ENCODE measurements around the gene DDR1.

Gene DDR1

DNA sequence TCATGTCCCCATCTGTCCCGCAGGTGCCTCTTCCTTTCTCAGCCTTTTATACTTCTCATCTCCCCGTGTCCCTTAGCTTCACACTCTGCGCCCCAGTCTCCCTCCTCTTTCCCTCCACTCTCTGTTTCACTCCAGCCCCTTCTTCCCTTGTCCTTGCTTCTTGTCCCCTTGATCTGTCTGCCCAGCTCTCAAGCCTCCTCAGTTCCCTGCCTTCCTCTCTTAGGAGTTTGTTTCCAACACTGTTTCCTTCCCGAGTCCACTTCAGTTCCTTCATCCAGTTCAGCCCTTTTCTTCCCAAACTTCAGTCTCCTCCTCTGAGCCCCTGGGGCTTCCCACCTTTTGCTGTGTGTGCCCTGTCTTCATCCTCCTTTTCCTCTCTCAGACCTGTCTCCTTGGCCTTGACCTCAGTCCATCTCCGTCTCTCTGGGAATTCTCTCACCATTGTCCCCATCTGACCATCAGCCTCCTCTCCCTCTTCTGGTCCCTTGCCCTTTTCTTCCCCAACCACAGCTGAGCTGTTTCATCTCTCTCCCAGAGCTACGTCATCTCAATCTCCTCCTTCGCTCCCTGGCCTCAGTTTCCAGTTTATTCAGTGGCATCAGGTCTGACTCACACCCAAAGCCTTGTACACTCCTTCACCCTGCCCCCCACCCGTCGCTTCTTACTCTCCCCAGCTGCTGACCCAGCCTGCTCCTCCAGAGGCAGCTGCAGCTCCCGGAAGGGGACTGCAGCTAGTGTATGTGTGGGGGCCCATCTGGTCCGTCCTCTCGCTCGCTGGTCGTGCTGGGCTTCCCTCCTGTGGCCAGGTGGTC lies 2.7 kb upstream of the DDR1 start:
- no peak for DNase-seq (ENCODE audit: low read depth in 2 of 2)

DNA sequence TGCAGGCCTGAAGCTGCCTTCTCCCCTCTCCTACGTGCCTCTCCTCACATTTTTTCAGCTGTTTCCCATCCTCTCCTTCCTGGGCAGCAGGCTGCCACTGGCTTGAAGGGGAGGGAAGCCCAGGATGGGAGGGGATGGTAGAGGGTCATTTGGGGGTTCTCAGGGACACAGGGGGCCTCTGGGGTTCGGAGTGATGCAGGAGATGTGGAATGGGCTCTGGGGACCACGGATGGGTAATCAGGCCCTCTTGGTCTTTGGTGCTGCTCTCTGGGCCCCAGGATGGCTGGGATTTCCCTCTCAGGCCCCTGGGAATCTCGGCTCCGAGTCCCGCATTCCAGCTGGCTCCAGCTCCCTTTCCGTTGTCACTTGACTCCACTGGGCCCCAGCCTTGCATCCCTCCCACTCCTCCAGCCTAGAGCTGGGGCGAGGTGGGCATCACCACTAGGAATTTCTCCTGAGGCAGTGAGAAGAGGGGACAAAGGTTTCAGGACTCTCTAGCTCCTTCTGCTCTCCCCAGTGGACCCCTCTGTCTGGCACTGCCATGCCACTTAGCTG lies 2.0 kb upstream of the DDR1 start:
- no peak for DNase-seq (ENCODE audit: low read depth in 2 of 2)

DNA sequence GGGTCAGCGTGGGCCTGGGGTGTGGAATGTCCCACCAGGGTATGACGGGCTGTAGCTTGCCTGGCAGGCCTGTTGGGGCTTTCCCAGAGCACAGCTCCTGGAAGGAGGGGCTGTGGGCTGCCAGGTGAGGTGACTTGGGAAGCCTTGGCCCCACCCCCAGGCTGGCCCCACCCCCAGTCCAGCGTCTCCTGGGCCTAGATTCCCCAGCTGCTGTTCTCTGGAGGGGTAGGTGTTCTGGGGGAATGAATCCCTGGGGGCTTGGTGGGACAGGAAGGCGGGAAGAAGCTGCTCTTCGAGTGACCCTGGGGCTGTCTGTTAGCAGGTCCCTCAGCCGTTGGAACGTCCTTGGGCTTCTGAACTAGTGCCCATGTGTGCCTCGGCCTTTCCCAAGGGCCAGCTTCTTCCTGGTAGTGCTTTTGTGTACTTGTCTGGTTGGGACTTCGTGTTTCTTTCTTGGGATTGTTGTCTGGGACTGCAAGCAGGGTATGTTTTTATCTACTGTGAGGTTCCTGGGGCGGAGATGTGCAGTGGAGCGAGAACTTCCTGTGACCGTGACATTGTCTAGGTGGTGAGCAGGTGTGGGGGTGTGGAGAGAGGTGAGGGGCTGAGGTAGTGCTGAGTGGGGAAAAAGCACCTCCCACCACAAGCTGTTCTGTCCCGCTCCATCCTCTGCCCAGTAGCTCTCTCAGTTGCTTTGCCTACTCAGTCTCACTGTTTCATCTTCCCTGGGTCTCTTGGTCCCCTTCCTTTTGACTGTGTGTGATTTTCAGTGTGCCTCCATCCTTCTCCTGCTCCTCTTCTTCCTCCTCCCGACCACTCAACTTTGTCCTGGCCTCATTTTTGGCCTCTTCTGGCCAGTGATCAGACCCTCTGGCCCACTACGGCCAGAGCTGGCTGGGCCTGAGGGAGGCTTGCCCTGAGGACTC lies 1.3 kb upstream of the DDR1 start:
- no peak for DNase-seq (ENCODE audit: low read depth in 2 of 2)

DNA sequence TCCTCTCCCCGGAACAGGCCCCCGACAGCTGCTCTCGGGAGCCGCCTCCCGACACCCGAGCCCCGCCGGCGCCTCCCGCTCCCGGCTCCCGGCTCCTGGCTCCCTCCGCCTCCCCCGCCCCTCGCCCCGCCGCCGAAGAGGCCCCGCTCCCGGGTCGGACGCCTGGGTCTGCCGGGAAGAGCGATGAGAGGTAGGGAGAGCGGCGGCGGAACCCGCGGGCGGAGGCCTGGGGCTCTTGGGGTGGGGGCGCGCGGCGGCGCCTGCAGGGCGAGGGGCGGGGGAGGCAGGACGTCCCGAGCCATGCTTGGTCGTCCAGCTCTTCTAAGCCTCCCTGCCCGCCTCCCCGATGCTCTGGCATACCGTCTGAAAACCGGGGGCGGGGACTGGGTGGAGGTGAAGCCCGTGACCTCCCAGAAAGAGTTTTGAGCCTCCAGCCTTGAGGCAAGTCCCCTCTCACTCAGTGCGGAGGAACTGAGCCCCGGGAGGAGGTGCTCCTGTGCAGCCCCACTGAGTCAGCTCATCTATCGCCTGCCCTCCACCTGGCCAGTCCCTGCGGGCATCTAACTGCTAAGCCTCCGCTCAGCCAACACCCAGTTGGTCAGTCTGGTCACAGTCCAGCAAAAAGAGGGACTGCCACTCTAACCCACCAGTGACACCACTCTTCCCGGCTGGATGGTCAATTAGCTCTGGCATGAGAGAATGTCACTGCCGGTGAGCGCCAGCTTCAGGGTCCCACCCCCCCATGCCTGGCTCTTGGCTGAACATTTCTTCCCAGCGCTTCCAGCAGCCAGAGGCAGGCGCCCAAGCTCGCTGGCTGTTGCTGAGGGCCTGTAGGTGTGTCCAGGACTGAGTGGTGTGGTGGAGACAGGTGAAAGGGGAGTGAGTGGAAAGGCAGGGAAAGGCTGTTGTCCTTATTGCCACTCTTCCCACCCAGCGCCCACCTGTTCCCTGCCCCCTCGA lies 482 bp downstream of the DDR1 start:
- no peak for DNase-seq (ENCODE audit: low read depth in 2 of 2)

DNA sequence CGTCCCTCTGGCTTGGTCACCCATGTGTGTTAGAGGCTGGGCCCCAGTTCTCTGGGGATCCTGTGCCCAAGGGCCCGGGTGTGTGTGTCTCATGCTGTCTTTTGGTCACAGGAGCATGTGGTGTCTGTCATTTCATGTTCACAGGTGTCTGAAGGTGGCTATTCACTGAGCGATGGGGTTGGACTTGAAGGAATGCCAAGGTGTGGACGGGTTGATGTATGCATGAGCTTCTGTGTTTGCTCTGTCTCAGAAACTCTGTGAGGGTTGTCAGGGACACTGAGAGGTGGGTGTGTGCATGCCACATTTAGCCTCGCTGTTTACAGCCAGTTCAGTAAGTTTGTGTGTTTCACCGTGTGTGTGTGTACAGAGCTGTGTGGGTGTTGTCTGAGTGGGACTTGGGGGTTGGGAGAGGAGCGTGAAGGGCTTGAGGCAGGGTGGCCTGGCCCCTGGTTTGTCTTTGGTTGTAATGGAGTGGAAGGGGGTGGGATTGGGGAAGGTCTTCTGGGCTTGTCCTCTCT lies 1.2 kb downstream of the DDR1 start:
- DNase-seq (ENCODE audit: low read depth in 2 of 2): no peak

DNA sequence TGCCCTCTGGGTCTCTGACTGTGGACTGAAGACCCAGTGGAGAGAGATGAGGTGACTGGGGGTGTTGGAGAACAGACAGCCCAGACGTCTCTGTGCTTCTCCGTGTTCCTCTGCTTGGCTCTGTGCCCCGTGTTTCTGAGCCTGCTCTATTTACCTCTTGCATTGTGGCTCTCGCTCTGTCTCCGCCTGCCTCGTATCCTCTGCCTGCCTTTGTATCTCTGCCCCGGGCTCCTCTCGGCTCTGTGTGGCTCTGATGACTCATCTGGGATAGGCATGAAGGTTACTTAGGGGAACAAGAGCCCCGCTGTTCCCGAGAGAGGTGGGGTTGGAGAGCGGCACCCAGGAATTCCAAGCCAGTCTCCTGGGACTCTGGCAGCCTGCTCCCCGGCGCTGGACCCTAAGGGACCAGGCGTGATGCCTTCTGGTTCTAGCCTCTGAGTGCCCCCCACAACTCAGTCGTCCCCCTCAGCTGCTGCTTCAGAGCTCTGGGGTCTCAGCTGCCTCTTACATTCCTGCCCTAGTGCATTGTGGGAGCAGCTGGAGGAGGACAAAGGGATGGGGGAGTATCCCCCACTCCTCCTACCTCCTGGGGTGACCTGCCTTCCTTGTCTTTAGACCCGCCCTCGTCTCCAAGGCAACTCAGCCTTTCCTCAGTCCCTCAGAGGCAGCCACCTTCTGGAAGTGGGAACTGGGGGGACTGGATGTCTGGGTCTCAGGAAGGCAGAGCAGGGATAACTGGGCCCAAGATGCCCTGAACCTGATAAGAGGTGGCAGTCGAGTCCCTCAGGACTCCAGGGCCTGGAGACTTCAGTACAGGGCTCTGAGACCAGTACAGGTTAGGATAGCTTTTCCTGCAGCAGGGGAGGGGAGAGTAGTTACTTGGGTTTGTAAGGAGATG lies 1.9 kb downstream of the DDR1 start:
- DNase-seq (ENCODE audit: low read depth in 2 of 2): no peak

DNA sequence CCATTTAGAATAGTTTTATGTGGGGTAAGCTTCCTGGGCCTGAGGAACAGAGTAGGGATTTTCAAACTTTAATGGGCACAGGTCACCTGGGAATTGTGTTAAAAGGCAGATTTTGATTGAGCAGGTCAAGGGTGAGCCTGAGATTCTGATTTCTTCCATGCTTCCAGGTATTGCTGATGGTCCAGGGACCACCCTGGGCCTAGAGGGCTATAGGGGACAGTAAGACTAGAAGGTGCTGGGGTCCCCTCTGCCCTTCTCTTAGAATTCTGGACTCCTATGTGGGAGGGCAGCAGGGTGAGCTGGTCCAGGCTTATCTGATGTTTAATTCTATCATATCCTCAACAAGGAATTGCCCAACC lies 2.6 kb downstream of the DDR1 start:
- DNase-seq (ENCODE audit: low read depth in 2 of 2): no peak

DNA sequence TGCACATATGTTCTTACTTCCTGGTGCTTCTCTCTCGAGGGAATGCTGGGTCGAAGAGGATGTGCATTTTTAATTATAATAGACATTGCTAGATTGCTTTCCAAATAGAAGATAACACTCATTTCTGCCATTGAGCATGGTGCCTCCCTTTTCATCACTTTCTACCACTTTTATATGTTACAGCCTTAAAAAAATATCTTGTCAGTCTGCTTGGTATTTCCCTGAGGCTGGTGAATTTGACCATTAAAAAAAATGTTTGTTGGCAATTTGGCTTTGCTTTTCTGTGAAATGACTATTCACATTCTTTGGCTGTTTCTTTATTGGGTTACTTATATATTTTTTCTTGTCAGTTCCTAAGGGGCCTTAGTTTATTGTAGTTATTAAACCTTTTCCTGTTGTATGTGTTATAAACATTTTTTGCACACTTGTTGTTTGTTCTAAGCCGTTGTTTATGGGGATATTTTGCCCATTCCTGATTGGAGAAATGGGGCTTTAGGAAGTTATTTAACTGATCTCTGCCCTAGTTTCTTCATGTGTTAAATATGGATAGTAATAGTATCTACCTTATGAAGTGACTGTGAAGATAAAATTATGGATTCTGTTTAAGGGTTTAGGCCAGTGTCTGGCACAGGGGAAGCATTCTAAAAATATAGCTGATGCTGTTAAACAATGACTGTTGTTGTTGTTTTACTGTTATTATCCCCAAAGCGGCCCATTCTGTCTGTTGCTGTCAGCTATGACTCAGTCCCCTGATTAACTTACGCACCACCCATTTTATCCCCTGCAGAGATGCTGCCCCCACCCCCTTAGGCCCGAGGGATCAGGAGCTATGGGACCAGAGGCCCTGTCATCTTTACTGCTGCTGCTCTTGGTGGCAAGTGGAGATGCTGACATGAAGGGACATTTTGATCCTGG lies 3.8 kb downstream of the DDR1 start:
- DNase-seq (ENCODE audit: low read depth in 2 of 2): no peak

DNA sequence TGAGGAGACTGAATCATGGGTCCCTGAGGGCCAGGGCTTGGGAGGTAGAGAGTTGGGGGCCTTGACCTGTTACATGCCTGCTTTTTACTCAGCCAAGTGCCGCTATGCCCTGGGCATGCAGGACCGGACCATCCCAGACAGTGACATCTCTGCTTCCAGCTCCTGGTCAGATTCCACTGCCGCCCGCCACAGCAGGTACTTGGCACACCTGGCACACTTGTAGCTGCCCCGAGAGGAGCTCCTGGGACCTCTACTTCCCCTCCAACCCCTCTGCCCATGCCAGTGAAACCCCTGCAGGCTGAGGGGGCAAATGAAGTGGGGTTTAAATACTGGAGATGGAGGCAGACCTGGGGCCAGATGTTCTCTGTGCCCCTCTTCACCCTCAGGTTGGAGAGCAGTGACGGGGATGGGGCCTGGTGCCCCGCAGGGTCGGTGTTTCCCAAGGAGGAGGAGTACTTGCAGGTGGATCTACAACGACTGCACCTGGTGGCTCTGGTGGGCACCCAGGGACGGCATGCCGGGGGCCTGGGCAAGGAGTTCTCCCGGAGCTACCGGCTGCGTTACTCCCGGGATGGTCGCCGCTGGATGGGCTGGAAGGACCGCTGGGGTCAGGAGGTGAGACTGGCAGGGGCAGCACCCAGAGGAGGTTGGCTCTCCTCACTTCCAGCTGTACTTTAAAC lies 4.6 kb downstream of the DDR1 start:
- no peak for DNase-seq (ENCODE audit: low read depth in 2 of 2)

DNA sequence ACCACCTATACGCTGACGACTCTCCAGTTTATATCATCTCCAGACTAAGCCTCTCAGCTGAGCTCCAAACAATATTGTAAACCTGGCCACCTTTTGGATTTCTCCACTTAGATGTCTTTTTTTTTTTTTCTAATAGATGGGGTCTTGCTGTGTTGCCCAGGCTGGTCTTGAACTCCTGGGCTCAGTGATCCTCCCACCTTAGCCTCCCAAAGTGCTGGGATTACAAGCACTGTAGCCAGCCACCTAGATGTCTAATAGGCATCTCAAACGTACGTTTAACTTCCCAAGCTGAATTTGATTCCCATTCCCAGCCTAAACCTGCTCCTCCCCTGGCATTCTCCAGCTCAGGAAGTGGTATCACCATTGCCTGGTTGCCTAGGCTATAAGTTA lies 5.2 kb downstream of the DDR1 start:
- DNase-seq (ENCODE audit: low read depth in 2 of 2): no peak

DNA sequence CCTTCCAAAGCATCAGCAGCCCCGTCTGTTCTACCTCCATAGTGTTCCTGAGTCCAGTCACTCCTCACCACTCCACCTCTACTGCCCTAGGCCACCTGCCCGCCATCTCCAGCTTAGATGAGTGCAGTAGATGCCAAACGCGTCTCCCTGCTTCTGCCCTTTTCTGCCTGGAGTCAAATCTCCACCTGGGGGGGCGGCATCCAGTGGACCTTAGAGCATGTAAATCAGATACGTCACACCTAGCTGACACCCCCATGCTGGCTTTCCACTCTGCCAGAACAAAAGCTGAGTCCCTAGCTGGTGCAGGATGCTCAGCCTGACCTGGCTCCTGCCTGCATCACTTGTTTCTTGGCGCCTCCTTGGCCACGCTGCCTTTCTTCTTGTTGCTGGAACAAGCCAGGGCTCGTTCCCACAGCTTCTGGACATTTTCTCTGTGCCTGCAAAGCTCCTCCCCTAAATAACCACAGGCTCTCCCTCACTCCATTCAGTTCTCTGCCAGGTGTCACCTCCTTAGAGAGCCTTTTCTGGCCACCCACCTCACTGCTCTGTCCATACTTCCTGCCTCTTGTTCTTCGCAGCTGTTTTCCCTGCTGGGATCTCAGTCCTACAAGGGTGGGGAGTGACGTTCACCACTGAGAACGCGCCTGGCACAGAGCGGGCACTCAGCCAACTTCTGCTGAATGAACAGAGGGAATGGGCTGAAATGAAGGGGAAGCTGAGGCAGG lies 5.8 kb downstream of the DDR1 start:
- no peak for DNase-seq (ENCODE audit: low read depth in 2 of 2)

DNA sequence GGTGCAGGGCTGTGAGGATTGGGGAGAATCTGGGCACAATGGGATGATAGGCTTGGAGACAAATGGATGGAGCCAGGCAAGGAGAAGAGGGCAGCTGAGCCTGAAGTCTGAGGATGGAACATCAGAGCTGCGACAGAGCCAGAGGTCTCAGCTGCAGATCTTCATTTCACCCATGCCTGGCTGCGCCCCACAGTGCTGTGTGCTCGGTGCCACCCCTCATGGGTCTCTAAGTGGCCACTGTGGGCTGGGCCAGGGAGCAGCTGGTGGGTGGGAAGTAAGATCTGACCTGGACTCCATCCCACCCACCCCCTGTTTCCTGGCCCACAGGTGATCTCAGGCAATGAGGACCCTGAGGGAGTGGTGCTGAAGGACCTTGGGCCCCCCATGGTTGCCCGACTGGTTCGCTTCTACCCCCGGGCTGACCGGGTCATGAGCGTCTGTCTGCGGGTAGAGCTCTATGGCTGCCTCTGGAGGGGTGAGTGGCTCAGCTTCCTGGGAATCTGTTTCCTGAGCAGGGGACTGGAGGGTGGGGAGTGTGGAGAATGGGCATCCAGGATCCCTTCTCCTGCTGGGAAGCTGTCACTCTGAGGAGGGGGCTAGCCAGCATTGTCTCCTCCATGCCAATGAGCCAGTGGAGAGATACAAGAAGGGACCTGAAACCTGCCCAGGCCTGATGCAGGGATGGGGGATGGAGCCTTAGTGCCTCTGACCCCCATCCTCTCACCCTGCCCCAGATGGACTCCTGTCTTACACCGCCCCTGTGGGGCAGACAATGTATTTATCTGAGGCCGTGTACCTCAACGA lies 6.5 kb downstream of the DDR1 start:
- DNase-seq (ENCODE audit: low read depth in 2 of 2): no peak

DNA sequence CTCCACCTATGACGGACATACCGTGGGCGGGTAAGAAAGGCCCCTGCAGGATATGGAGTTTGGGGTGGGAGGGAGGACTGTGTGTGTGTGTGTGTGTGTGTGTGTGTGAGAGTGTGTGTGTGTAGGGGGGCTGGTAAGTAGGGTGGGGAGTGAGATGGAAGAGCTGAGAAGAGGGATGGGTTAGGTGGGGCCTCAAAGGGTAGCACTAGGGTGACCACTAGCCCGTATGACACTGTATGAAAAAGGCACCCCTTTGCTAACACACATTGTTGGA lies 7.1 kb downstream of the DDR1 start:
- no peak for DNase-seq (ENCODE audit: low read depth in 2 of 2)

DNA sequence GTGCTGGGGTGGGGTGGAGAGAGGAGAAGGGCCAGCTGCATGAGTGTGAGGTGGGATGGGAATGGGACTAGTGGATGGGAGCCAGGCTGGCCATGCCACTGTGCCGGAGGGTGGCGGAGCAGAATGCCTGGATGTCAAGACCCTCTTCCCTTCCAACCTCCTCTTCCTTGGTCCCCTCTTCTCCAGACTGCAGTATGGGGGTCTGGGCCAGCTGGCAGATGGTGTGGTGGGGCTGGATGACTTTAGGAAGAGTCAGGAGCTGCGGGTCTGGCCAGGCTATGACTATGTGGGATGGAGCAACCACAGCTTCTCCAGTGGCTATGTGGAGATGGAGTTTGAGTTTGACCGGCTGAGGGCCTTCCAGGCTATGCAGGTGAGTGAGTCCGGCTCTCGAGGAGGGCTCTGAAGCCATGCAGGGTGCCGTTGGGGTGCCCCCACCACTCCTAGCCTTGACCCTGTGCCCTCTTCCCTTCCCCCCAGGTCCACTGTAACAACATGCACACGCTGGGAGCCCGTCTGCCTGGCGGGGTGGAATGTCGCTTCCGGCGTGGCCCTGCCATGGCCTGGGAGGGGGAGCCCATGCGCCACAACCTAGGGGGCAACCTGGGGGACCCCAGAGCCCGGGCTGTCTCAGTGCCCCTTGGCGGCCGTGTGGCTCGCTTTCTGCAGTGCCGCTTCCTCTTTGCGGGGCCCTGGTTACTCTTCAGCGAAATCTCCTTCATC lies 7.7 kb downstream of the DDR1 start:
- no peak for DNase-seq (ENCODE audit: low read depth in 2 of 2)

DNA sequence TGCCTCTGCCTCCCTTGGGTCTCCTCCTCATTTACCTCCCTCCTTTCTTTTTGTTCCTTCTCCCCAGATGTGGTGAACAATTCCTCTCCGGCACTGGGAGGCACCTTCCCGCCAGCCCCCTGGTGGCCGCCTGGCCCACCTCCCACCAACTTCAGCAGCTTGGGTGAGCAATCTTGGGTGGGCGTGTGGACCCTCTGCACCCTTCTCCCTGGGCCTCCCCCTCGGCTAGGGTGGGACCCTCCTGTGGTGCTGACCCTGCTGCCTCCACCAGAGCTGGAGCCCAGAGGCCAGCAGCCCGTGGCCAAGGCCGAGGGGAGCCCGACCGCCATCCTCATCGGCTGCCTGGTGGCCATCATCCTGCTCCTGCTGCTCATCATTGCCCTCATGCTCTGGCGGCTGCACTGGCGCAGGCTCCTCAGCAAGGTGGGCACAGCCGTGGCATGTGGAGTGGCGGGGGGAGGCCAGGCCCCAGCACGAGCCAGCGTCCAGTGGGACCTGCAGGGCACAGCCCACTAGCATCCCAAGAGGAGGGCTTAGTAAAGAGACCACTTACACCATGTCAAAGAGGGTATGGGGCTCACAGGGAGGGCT lies 8.8 kb downstream of the DDR1 start:
- no peak for DNase-seq (ENCODE audit: low read depth in 2 of 2)

DNA sequence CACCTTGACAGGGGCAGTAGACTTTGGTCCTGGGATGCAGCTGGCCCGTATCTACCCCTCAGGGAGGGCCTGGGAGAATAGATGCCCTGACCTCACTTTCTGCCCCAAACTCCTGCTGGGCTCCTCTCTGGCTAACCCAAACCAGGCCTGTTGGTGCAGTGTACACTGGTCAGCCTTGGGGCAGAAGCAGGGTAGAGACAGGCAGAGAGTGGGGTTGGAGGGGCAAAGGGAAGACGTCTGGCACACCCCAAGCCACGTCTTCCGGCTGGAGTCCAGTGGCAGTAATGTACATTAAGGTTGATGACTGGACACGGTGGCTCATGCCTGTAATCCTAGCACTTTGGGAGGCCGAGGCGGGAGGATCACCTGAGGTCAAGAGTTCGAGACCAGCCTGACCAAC lies 9.3 kb downstream of the DDR1 start:
- DNase-seq (ENCODE audit: low read depth in 2 of 2): no peak

Measured in activated CD4-positive, alpha-beta T cell treated with anti-CD3 and anti-CD28 coated beads for 24 hours (primary cell).